Spleen (tissue), 11 donors: Measurements from ENCODE around the gene FBXO41. TPM values are rescaled to one million over a fixed set of nuclear protein-coding genes. Genes with fewer than 3 reads are reported as not detected.

Source experiments
- DNase-seq: peaks from one replicate; pipeline ENCODE4 v3.0.0-alpha.2; 2020
- H3K27ac ChIP-seq, 8 donors: fragments of 200-600 bp; sonication (generic) in 7 of 8; 1 replicate in 4 of 8; 2 replicates in 4 of 8; pipeline versions ENCODE4 v1.5.0 to v1.8.0; 2016 to 2021; ENCODE audit warnings: inconsistent platforms in 4 of 8, mild to moderate bottlenecking in 4 of 8, moderate library complexity in 1 of 8
- H3K27me3 ChIP-seq, 7 donors: fragments of 200-600 bp; sonication (generic) in 6 of 7; replicated peaks in 1 of 7; 1 replicate in 4 of 7; 2 replicates in 3 of 7; pipeline versions ENCODE4 v1.5.0 to v1.8.0; 2016 to 2021; ENCODE audit warnings: inconsistent platforms in 3 of 7, mild to moderate bottlenecking in 1 of 7
- H3K36me3 ChIP-seq, 6 donors: fragments of 200-600 bp; sonication (generic) in 5 of 6; 1 replicate in 4 of 6; 2 replicates in 2 of 6; pipeline versions ENCODE4 v1.5.0 to v1.8.0; 2016 to 2021; ENCODE audit warnings: inconsistent platforms in 2 of 6
- H3K4me1 ChIP-seq, 6 donors: fragments of 200-600 bp; sonication (generic) in 5 of 6; 1 replicate in 3 of 6; 2 replicates in 3 of 6; pipeline versions ENCODE4 v1.5.0 to v1.8.0; 2016 to 2021; ENCODE audit warnings: inconsistent platforms in 3 of 6
- H3K4me3 ChIP-seq, 8 donors: fragments of 200-600 bp; sonication (generic) in 7 of 8; 1 replicate in 4 of 8; 2 replicates in 4 of 8; pipeline versions ENCODE4 v1.5.0 to v1.8.0; 2016 to 2021; ENCODE audit warnings: inconsistent platforms in 4 of 8, mild to moderate bottlenecking in 4 of 8, moderate library complexity in 2 of 8
- H3K9me3 ChIP-seq, 8 donors: fragments of 200-600 bp; sonication (generic) in 7 of 8; 1 replicate in 4 of 8; 2 replicates in 4 of 8; pipeline versions ENCODE4 v1.5.0 to v1.8.0; 2016 to 2021; ENCODE audit warnings: inconsistent platforms in 4 of 8
- POLR2A ChIP-seq, 3 donors: fragments of 450-650 bp; IDR thresholded peaks; one replicate each; pipeline ENCODE4 v1.5.1; 2017; ENCODE audit warnings: antibody characterized with exemption in 3 of 3, mild to moderate bottlenecking in 1 of 3
- POLR2AphosphoS5 ChIP-seq, 3 donors: sonication (generic); formaldehyde crosslinking; IDR thresholded peaks; one replicate each; pipeline ENCODE4 v1.5.1; 2017; ENCODE audit warnings: antibody characterized with exemption in 3 of 3
- WGBS, 5 donors: extraction: QIAGEN DNeasy Blood & Tissue Kit in 3 of 5; methylation state at CpG; one replicate each; pipeline versions ENCODE4 v1.1.5 to v1.1.7; 2013 to 2018; 5-methylcytosine and 5-hydroxymethylcytosine counted together
- intact Hi-C: fragments of 100-400 bp; cut with DNase I; formaldehyde crosslinking; loops from one replicate; pipeline ENCODE4 v1.15.0; 2023; ENCODE audit warnings: low total_unique reads
- polyA plus RNA-seq, 3 donors: library from polyadenylated mRNA; stranded (reverse); fragments of 200-250 nt; gene quantifications; one replicate each; pipeline ENCODE4 v1.2.1, GENCODE V29; 2013
- total RNA-seq, 7 donors: library from RNA; depleted of rRNA in 3 of 7; stranded (reverse); fragments of >200 nt in 3 of 7; fragmentation: NEBNext Ultra II Directional in 4 of 7; extraction: Animal tissue kit (Norgen Biotek cat#: 25700) in 4 of 7; gene quantifications; one replicate each; pipeline versions ENCODE4 v1.1.0 to v1.2.1, GENCODE V29; 2016 to 2021
- TF ChIP-seq, protein P1 (sequence below), 11 experiments: fragments of 200-600 bp in 7 of 11; fragments of 450-650 bp in 4 of 11; sonication (generic) in 4 of 11; IDR thresholded peaks in 8 of 11; conservative IDR thresholded peaks in 3 of 11; 1 replicate in 7 of 11; 2 replicates in 4 of 11; pipeline versions ENCODE4 v1.4.0 to v1.8.0; 2016 to 2021; ENCODE audit warnings: antibody characterized with exemption in 11 of 11, inconsistent platforms in 4 of 11, mild to moderate bottlenecking in 1 of 11
- donor health status: healthy with polysubstance abuse.
- donor health status: DM: no; HTN: no; CAD: no; lungs with moderate emphysema.
- donor health status: DM: no; HTN: no; CAD: no.
- donor health status: Bipolar disorder and iron deficiency.
- donor health status: healthy.
- donor health status: DM: no; HTN: no; CAD: no.
- donor health status: DM: yes; HTN: yes; CAD: no.

Gene FBXO41
- total and polyA plus RNA-seq, 10 donors, result 4.8 to 15.9 (median 12.6) TPM

DNA sequence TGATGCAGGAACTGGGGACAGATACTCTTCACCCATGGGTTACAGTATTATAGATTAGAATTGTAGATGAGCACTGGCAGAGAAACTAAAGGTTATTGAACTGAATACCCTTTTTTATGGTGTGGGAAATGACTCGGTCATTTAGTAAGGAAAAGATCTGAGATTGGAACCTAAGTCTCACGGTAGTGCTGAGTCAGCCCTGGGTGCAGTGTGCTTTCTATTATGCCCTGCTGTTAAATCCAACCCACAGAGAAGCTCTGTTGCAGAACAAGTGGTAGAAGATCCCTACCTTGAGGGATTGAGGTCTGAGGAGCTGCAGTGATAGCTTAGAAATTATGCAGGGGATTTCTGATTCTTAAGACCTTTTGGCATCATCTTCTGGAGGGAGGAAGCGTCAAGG, 37.4 kb downstream of the FBXO41 start:
- no peaks in the 10 kb centered on the region for H3K27me3 ChIP-seq
- H3K36me3 ChIP-seq, result peaks cover 14 to 100% (median 99%) of the 10 kb centered on the region in 6 donors
- H3K27ac ChIP-seq, result no peak overlapping the region
- no peak for DNase-seq
- TF ChIP-seq POLR2A (IDR thresholded peaks at IDR 0.05), result no peak
- TF ChIP-seq, protein P1, sequence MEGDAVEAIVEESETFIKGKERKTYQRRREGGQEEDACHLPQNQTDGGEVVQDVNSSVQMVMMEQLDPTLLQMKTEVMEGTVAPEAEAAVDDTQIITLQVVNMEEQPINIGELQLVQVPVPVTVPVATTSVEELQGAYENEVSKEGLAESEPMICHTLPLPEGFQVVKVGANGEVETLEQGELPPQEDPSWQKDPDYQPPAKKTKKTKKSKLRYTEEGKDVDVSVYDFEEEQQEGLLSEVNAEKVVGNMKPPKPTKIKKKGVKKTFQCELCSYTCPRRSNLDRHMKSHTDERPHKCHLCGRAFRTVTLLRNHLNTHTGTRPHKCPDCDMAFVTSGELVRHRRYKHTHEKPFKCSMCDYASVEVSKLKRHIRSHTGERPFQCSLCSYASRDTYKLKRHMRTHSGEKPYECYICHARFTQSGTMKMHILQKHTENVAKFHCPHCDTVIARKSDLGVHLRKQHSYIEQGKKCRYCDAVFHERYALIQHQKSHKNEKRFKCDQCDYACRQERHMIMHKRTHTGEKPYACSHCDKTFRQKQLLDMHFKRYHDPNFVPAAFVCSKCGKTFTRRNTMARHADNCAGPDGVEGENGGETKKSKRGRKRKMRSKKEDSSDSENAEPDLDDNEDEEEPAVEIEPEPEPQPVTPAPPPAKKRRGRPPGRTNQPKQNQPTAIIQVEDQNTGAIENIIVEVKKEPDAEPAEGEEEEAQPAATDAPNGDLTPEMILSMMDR (IDR thresholded peaks at IDR 0.05 in 8 of 11, conservative IDR thresholded peaks at IDR 0.05 in 3 of 11), result no peak
- no peak for TF ChIP-seq POLR2AphosphoS5 (IDR thresholded peaks at IDR 0.05)
- H3K9me3 ChIP-seq, result no peaks in the 10 kb centered on the region
- H3K4me3 ChIP-seq, result no peak overlapping the region
- H3K4me1 ChIP-seq, result no peaks in the 10 kb centered on the region
- intact Hi-C loops, result no loop called here
- 63 to 81% (median 71%) methylated on average over 3 of the region's 3 CpGs for WGBS, 5 donors

DNA sequence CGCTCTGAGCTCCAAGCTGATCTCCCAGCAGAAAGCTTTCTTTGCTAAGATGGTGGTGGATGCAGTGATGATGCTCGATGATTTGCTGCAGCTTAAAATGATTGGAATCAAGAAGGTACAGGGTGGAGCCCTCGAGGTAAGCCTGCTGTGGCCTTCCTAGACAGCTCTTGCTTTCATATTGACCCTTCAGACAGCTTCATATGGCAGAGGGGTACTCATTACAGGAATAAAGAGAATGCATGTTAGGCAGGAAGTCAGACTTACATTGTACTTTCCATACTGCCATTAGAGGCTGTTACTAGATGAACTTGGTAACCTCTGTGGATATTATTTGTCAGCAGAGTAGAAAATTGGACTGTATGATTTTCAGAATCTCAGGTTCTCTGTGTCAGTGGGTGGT, 39.7 kb downstream of the FBXO41 start:
- intact Hi-C loops, result no loop called here
- no peak overlapping the region for H3K27ac ChIP-seq
- H3K9me3 ChIP-seq, result no peaks in the 10 kb centered on the region
- no peak overlapping the region for H3K4me3 ChIP-seq
- DNase-seq, result no peak
- H3K27me3 ChIP-seq, result no peaks in the 10 kb centered on the region
- H3K36me3 ChIP-seq, result peaks cover 9 to 100% (median 97%) of the 10 kb centered on the region in 6 donors
- TF ChIP-seq POLR2AphosphoS5 (IDR thresholded peaks at IDR 0.05), result no peak
- TF ChIP-seq, protein P1 (IDR thresholded peaks at IDR 0.05 in 8 of 11, conservative IDR thresholded peaks at IDR 0.05 in 3 of 11), result no peak
- no peak for TF ChIP-seq POLR2A (IDR thresholded peaks at IDR 0.05)
- 89 to 94% (median 91%) methylated on average over 3 of the region's 3 CpGs for WGBS, 5 donors
- H3K4me1 ChIP-seq, result peaks cover 0 to 11% (median 4%) of the 10 kb centered on the region in 6 donors

DNA sequence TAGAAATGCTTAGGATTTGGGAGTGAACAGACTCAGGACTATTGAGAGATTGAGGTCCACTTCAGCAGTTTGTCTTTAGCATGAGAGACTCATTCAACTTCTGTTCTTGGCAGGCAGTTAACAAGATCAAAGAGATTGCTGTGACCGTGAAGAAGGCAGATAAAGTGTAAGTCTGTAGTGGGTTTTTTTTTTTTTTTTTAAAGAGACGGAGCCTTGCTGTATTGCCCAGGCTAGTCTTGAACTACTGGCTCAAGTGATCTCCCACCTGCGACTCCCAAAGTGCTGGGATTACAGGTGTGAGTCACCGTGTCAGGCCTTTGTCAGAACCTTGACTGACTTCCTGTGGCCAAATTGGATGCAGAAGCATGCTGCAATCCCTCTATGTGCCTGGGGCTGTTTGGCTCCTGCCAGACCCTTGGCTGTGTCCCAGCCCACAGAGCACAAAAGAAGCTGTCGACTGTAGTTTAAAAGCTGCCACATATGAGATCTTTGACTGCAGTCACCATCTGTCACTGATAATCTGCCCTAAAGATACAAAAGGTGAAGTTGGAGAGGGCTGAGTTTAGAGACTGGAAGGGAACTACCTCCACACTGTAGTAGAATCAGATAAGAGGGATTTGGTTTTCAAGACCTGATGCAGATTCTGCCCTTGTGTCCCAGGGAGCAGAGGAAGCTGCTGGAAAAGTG, 40.3 kb downstream of the FBXO41 start:
- Histone ChIP-seq H3K27ac (no peak overlapping the region), H3K4me3 (no peak overlapping the region), H3K36me3 (peaks cover 9 to 100% (median 95%) of the 10 kb centered on the region in 6 donors), H3K27me3 (no peaks in the 10 kb centered on the region), H3K9me3 (no peaks in the 10 kb centered on the region), H3K4me1 (peaks cover 0 to 16% (median 7%) of the 10 kb centered on the region in 6 donors)
- no peak for DNase-seq
- intact Hi-C loops, result no loop called here
- WGBS, 5 donors, result 60 to 79% (median 71%) methylated on average over 5 of the region's 5 CpGs
- TF ChIP-seq POLR2A (IDR thresholded peaks at IDR 0.05) (no peak), POLR2AphosphoS5 (IDR thresholded peaks at IDR 0.05) (no peak)
- TF ChIP-seq, protein P1 (IDR thresholded peaks at IDR 0.05 in 8 of 11, conservative IDR thresholded peaks at IDR 0.05 in 3 of 11), result no peak

DNA sequence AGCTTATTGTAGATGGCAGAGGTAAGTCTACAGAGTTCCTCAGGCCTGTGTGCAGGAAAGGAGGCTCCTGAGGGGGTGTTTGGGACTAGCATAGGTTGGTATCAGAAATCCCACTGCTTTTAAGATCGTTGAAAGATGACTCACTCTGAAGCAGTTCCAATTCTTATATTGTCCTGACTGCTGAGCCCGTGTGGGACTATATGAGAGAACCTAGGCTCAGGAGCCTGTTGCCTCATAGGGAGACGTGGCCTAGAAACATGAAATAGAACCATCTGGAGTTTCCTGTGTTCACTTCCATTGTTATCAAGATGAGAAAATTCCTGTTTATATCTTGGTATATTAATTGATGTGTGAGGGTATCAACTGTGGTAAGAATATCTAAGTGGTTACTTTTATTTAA, 44.5 kb downstream of the FBXO41 start:
- peaks cover 28 to 59% (median 46%) of the 10 kb centered on the region in 6 donors for H3K4me1 ChIP-seq
- TF ChIP-seq, protein P1 (IDR thresholded peaks at IDR 0.05 in 8 of 11, conservative IDR thresholded peaks at IDR 0.05 in 3 of 11), result no peak
- TF ChIP-seq POLR2AphosphoS5 (IDR thresholded peaks at IDR 0.05), result no peak
- TF ChIP-seq POLR2A (IDR thresholded peaks at IDR 0.05), result no peak
- no peaks in the 10 kb centered on the region for H3K27me3 ChIP-seq
- H3K27ac ChIP-seq, result peak overlapping the region in 1 of 8 donors; percentile 25
- H3K9me3 ChIP-seq, result no peaks in the 10 kb centered on the region
- no peak for DNase-seq
- WGBS, 5 donors, result 45 to 76% (median 57%) methylated on average over 3 of the region's 3 CpGs
- no peak overlapping the region for H3K4me3 ChIP-seq
- intact Hi-C loops, result no loop called here
- peaks cover 3 to 90% (median 52%) of the 10 kb centered on the region in 6 donors for H3K36me3 ChIP-seq
